Epidermal melanocyte (primary cell): ENCODE data around the gene HOXB5.

Experiments used
- DNase-seq: peaks from one replicate; pipeline ENCODE4 v3.0.0; 2011; ENCODE audit warnings: low spot score; ENCODE audit not compliant: insufficient read length

HOXB5 gene

GRCh38 chr17:48549281-48549630, 44.3 kb downstream of the HOXB5 start:
- no peak for DNase-seq

GRCh38 chr17:48548523-48549280, 44.9 kb downstream of the HOXB5 start:
- no peak for DNase-seq

- no peak for DNase-seq
These were observed 45.6 kb downstream of the HOXB5 start for GRCh38 chr17:48547808-48548522.

GRCh38 chr17:48546924-48547807, 46.4 kb downstream of the HOXB5 start:
- no peak for DNase-seq

- DNase-seq = no peak
These were observed 47.2 kb downstream of the HOXB5 start for GRCh38 chr17:48546137-48546923.

- DNase-seq = no peak
These were observed 48.0 kb downstream of the HOXB5 start for GRCh38 chr17:48545539-48545938.

- peak; percentile 87 for DNase-seq
These were observed 48.6 kb downstream of the HOXB5 start, which contains the start of gene HOXB2 for GRCh38 chr17:48545022-48545375. HOXB2 (minus strand) TSS chr17:48545109; CDS start chr17:48544911, 198 bp downstream.

- DNase-seq = no peak
These were observed 49.1 kb downstream of the HOXB5 start for GRCh38 chr17:48544349-48545021.

- DNase-seq = no peak
These were observed 49.7 kb downstream of the HOXB5 start for GRCh38 chr17:48543854-48544348.

- DNase-seq = no peak
These were observed 50.3 kb downstream of the HOXB5 start for GRCh38 chr17:48543107-48543853.

GRCh38 chr17:48542698-48543106, 50.9 kb downstream of the HOXB5 start:
- DNase-seq = no peak

GRCh38 chr17:48542114-48542656, 51.4 kb downstream of the HOXB5 start:
- DNase-seq = no peak

GRCh38 chr17:48541577-48542113, 51.9 kb downstream of the HOXB5 start:
- DNase-seq = no peak
